GM19035 (cell line): ENCODE measurements around the gene ATP9B.
"Not testable (repeated sequence)": the region's sequence is repeated elsewhere in the genome, so short reads cannot be mapped to it uniquely, and the experiment has no call there.

Experiments used
- ATAC-seq: cut with Tn5 transposase; IDR thresholded peaks from one replicate; pipeline ENCODE4 v1.9.1; 2021; ENCODE audit not compliant: unreplicated experiment

ATP9B gene

DNA sequence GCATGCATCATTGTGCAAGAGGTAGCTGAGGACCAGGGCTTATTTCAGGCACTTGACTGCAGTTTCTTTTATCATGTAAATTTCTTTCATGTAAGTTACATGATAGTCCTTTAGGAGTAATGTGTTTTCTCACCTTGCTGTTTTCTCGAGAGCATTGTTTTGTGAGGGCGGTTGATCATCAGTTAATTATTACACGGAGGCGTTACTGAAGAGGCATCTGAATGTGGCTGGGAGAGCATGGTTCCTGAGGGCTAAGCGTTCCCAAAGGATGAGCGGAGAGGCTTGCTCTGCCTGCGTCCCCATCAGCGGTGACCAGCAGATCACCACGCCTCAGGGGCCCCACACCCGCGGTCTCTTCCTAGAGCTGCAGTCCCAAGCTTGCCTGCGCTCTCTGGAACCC, 170.4 kb downstream of the ATP9B start:
- no peak for ATAC-seq

DNA sequence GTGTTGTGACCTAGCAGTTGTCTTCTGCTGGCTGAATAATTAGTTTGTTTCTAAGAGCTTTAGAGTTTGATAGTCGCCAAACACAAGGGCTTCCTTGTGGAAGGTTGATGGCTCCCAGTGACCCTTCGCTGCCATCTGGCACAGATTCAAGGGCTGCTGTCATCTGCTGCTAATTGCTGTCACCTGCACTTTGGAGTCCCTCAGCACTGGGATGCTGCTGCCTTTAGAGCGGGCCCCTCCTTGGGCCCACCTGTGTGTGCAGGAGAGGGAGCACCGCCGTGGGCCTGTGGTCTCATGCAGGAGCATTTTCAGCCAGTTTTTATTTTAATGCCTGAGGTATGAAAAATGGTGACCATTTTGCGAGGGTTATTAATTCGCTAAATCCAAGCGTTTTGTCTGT, 172.6 kb downstream of the ATP9B start:
- ATAC-seq: no peak

DNA sequence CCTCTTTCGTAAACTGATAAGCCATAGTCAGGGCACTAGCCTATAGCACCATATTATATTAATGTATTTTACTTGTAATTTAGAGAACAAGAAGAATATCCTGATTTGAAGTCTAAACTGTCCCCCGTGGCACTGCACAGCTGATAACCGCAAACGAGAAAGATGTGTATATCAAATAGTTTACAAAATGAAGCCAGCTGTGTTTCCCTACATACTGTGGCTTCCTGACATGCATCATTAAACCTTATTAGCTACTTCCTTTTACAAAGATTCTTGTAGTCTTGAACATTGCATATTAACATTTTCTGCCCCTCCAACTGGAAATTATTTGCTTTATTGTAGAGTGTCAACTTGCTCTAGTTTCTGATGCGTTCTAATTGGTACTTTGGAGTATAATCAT, 173.1 kb downstream of the ATP9B start:
- ATAC-seq: no peak

DNA sequence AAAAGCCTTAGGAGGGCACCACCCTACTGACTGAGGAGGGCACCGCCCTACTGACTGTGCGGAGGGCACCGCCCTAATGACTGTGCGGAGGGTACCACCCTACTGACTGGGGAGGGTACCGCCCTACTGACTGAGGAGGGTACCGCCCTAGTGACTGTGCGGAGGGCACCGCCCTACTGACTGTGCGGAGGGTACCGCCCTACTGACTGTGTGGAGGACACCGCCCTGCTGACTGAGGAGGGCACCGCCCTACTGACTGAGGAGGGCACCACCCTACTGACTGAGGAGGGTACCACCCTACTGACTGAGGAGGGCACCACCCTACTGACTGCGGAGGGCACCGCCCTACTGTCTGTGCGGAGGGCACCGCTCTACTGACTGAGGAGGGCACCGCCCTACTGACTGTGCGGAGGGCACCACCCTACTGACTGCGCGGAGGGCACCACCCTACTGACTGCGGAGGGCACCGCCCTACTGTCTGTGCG, 176.4 kb downstream of the ATP9B start:
- no peak for ATAC-seq

- peak; percentile 97 for ATAC-seq
Measured at GRCh38 chr18:79246309-79247108, 177.3 kb downstream of the ATP9B start.

DNA sequence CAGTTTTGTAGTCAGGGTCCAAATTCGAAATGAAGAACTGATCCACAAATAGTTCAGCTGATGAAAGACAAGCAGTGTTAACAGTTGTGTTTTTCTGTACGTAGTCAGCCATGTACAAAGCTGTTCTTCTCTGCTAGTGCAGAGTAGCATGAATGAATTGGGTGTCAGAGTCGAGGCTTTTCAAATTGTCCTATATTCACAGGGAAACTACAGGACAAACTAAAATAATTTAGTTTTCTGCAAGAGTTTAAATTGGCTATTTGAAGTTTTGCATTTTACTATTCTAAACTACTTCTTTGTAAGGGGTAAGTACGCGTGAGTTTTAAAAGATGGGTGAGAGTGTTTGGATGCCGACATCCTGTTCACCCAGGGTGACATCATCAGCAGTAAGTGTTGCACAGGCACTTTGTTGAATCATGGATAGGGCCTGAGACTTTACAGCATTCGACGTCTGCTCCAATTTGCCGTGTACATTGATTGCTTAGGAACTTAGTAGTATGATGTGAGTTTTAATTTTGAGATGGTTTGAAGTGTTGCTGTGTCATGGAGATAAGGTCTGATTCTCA, 179.4 kb downstream of the ATP9B start:
- ATAC-seq: no peak

- no peak for ATAC-seq
Measured at GRCh38 chr18:79250301-79250981, 181.2 kb downstream of the ATP9B start.

GRCh38 chr18:79251021-79251420, 181.8 kb downstream of the ATP9B start:
- ATAC-seq: no peak

- ATAC-seq: no peak
Measured at GRCh38 chr18:79252904-79253633, 183.9 kb downstream of the ATP9B start.

GRCh38 chr18:79257480-79257879, 188.3 kb downstream of the ATP9B start:
- ATAC-seq: no peak

DNA sequence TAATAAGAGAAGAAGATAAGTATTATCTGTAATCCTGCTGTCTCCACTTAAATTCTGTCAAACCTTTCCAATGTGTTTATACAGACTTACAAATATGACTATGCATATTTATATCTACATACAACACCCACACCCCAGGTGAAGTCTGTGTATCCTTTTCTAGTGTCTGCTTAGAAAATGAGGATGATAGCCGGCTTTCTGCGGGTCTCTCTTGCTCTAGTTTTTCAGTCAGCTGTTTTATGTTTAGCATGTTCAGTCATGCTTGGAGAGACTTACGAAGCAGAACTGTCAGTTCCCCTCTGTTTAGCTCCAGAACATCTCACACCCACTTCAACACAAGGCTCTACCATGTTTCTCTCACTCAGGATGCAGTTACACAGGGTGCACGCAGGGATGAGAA, 189.3 kb downstream of the ATP9B start:
- ATAC-seq: peak; percentile 76

DNA sequence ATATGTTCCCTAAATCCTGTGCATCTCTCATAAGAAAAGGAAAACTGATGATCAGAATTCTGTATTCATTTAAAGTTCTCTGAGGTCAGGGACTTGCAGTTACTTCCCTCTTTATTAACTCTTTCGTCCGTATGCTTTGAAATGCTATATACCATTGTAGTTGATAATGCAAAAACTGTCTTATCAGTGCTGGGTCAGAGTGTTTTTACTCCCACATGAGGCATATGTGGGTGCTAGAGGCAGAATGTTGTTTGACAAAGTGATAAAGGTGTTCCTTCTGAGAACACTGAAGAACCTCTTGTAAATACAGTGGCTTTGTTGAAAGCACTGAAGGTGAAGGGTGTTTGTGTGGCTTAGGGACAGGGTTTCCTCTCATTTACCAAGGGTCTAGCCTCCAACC, 190.0 kb downstream of the ATP9B start:
- ATAC-seq: no peak

DNA sequence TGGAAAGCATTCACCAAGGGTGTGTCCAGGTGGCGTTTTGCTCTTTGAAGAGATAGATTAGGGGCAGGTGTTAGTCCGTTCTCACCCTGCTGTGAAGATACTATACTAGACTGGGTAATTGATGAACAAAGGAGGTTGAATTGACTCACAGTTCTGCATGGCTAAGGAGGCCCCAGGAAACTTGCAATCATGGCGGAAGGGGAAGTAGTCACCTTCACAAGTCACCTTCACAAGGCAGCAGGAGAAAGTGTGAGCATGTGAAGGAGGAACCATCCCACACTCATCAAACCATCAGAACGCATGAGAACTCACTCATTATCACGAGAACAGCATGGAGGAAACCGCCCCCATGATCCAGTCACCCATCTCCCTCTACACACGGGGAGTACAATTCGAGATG, 190.8 kb downstream of the ATP9B start:
- no peak for ATAC-seq

DNA sequence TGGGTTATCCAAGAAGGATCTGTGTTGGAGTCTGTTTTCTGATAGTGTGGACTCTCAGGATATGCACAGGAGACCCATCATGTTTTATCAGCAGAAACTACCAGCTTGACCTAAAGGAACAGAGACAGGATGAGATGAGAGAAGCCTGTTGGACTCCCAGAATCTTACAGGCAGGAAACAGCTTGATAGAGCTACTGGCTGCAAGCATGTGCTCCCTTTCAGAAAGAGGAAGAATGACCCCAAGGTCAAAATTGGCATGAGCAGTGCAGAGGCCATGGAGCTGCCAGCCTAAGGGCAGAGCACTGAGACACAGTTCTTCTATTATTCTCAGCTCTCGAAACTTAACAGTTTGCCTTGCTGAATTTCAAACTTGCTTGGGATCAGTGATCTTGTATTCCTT, 191.3 kb downstream of the ATP9B start:
- ATAC-seq: no peak

DNA sequence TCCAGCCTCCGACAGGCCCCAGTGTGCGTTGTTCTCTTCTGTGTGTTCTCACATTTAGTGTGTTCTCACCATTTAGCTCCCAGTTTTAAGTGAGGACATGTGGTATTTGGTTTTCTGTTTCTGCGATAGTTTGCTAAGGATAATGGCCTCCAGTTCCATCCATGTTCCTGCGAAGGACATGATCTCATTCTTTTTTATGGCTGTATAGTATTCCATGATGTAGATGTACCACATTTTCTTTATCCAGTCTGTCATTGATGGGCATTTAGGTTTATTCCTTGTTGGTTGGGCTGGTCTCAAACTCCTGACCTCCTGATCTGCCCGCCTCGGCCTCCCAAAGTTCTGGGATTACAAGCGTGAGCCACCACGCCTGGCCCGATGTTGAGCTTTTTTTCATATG, 195.9 kb downstream of the ATP9B start:
- not testable (repeated sequence) for ATAC-seq

DNA sequence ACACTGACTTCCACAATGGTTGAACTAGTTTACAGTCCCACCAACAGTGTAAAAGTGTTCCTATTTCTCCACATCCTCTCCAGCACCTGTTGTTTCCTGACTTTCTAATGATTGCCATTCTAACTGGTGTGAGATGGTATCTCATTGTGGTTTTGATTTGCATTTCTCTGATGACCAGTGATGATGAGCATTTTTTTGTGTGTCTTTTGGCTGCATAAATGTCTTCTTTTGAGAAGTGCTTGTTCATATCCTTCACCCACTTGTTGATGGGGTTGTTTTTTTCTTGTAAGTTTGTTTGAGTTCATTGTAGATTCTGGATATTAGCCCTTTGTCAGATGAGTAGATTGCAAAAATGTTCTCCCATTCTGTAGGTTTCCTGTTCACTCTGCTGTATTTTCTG, 202.6 kb downstream of the ATP9B start:
- ATAC-seq: not testable (repeated sequence)

DNA sequence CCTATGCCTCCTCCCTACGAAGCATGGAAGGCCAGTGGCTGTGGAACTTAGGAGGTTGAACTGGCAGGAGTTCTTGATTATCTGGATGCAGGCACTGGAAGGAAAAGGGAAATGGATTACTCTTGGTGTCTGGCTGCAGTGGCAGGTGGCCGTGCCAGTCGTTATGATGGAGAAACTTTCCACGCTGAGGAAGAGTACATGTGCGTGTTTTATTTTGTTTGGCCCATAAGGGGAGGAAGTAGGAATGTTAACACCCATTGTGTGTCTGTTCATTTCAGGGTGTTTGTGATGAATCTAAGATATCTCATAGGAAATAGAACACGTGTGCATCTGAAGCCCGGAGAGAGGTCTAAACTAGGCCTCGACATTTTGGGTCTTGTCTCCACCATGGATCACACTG, 203.7 kb downstream of the ATP9B start:
- ATAC-seq: no peak

GRCh38 chr18:79274823-79275222, 205.6 kb downstream of the ATP9B start:
- ATAC-seq: peak; percentile 11

DNA sequence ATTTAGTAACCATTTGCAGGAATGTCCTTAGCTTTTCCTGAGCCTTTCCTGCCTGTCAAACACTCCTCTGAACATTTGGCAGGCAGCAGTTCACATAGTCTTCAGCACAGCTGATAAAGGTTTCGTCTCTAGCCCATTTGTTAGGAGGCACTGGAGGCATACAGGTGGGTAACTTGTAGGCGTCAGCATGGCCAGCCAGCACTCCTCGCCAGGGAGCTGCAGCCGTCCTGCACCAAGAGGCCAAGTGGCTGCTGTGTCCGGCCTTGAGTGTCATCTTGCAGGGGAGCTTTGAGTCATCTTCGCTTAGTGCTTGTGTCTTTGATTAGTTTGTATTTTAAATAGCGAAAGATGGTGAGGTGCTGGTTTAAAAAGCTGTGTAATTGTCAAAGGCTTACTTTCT, 206.3 kb downstream of the ATP9B start:
- peak; percentile 43 for ATAC-seq

GRCh38 chr18:79275992-79276391, 206.8 kb downstream of the ATP9B start:
- ATAC-seq: peak; percentile 79

GRCh38 chr18:79278896-79279295, 209.7 kb downstream of the ATP9B start:
- ATAC-seq: no peak
